Smooth muscle cell (in vitro differentiated cells): Measurements from ENCODE around the gene ADCY4. TPM values are rescaled to one million over a fixed set of nuclear protein-coding genes. Genes with fewer than 3 reads are reported as not detected.

Experiments used
- DNase-seq: peaks from one replicate; lab custom pipeline; 2025; ENCODE audit not compliant: unreplicated experiment; lab: John Stamatoyannopoulos, UW
- H2AFZ ChIP-seq: fragments of 200-600 bp; sonication (generic); 2 replicates; pipeline ENCODE4 v1.6.0; 2016; ENCODE audit warnings: antibody characterized with exemption, low read depth, mild to moderate bottlenecking
- H3F3A ChIP-seq: fragments of 200-600 bp; sonication (generic); 2 replicates; pipeline ENCODE4 v1.6.0; 2017; ENCODE audit warnings: antibody characterized with exemption, low read depth
- H3K27ac ChIP-seq: fragments of 200-600 bp; sonication (generic); 2 replicates; pipeline ENCODE4 v1.5.1; 2016; ENCODE audit warnings: low read depth, mild to moderate bottlenecking
- H3K27me3 ChIP-seq: fragments of 200-600 bp; sonication (generic); 2 replicates; pipeline ENCODE4 v1.6.1; 2016; ENCODE audit warnings: low read depth, mild to moderate bottlenecking
- H3K36me3 ChIP-seq: fragments of 200-600 bp; sonication (generic); 2 replicates; pipeline ENCODE4 v1.5.1; 2016; ENCODE audit warnings: low read depth
- H3K4me1 ChIP-seq: fragments of 200-600 bp; sonication (generic); 2 replicates; pipeline ENCODE4 v1.5.1; 2016; ENCODE audit warnings: low read depth
- H3K4me2 ChIP-seq: fragments of 200-600 bp; sonication (generic); 2 replicates; pipeline ENCODE4 v1.6.0; 2016; ENCODE audit warnings: mild to moderate bottlenecking
- H3K4me3 ChIP-seq: fragments of 200-600 bp; sonication (generic); 2 replicates; pipeline ENCODE4 v1.5.1; 2016; ENCODE audit warnings: mild to moderate bottlenecking
- H3K79me2 ChIP-seq: fragments of 200-600 bp; sonication (generic); 2 replicates; pipeline ENCODE4 v1.6.0; 2016; ENCODE audit warnings: low read depth, mild to moderate bottlenecking
- H3K9ac ChIP-seq: fragments of 200-600 bp; sonication (generic); 2 replicates; pipeline ENCODE4 v1.6.0; 2016; ENCODE audit warnings: low read depth
- H3K9me3 ChIP-seq: fragments of 200-600 bp; sonication (generic); replicated peaks from 2 replicates; pipeline ENCODE4 v1.5.1; 2016; ENCODE audit warnings: low read depth
- H4K20me1 ChIP-seq: fragments of 200-600 bp; sonication (generic); 2 replicates; pipeline ENCODE4 v1.6.0; 2016; ENCODE audit warnings: low read depth
- CTCF ChIP-seq: fragments of 200-600 bp; sonication (generic); IDR thresholded peaks from 2 replicates; pipeline ENCODE4 v1.5.1; 2017; ENCODE audit warnings: borderline replicate concordance, mild to moderate bottlenecking, antibody characterized with exemption; ENCODE audit not compliant: insufficient read depth, poor library complexity, severe bottlenecking
- WGBS: methylation state at CpG from one replicate; pipeline ENCODE4 v1.1.7; 2016; ENCODE audit warnings: low lambda C conversion rate; 5-methylcytosine and 5-hydroxymethylcytosine counted together
- polyA plus RNA-seq: library from polyadenylated mRNA; unstranded; fragments of >200 nt; fragmentation: Nextera tagmentation; extraction: Ambion mirVana; gene quantifications from 2 replicates; pipeline ENCODE4 v1.2.1, GENCODE V29; 2016
- total RNA-seq: library from RNA; depleted of rRNA; stranded (reverse); fragments of >200 nt; gene quantifications from 2 replicates; pipeline ENCODE4 v1.2.3, GENCODE V29; 2014

ADCY4 gene
- total and polyA plus RNA-seq, 2 experiments from 2014 or later, result 0.13 TPM; not detected in 1

- no peak overlapping the region for H3K27ac ChIP-seq
- H3K27me3 ChIP-seq, result no peaks in the 10 kb centered on the region
- no peak overlapping the region for H3K4me2 ChIP-seq
- H3K36me3 ChIP-seq, result no peaks in the 10 kb centered on the region
- H3K9ac ChIP-seq, result no peak overlapping the region
- no peaks in the 10 kb centered on the region for H3F3A ChIP-seq
- no peak for DNase-seq
- H3K4me1 ChIP-seq, result no peaks in the 10 kb centered on the region
- H3K4me3 ChIP-seq, result no peak overlapping the region
- TF ChIP-seq CTCF, result no peak
- WGBS, result 97% methylated on average over 2 of the region's 2 CpGs
- no peak overlapping the region for H2AFZ ChIP-seq
- H3K9me3 ChIP-seq, result no peaks in the 10 kb centered on the region
- H3K79me2 ChIP-seq, result no peaks in the 10 kb centered on the region
- no peaks in the 10 kb centered on the region for H4K20me1 ChIP-seq
Observed at GRCh38 chr14:24313913-24314312, 21.0 kb downstream of the ADCY4 start.

- no peaks in the 10 kb centered on the region for H3K9me3 ChIP-seq
- H3K27me3 ChIP-seq, result no peaks in the 10 kb centered on the region
- H3K79me2 ChIP-seq, result no peaks in the 10 kb centered on the region
- TF ChIP-seq CTCF, result no peak
- H3K9ac ChIP-seq, result no peak overlapping the region
- H3K4me3 ChIP-seq, result no peak overlapping the region
- H3K4me1 ChIP-seq, result no peaks in the 10 kb centered on the region
- no peak overlapping the region for H3K27ac ChIP-seq
- H2AFZ ChIP-seq, result no peak overlapping the region
- DNase-seq, result no peak
- no peak overlapping the region for H3K4me2 ChIP-seq
- H3K36me3 ChIP-seq, result no peaks in the 10 kb centered on the region
- WGBS, result 96% methylated on average over 9 of the region's 9 CpGs
- no peaks in the 10 kb centered on the region for H3F3A ChIP-seq
- no peaks in the 10 kb centered on the region for H4K20me1 ChIP-seq
Observed at GRCh38 chr14:24312736-24313507, 21.9 kb downstream of the ADCY4 start.

- H3K79me2 ChIP-seq, result no peaks in the 10 kb centered on the region
- no peaks in the 10 kb centered on the region for H3K27me3 ChIP-seq
- no peak overlapping the region for H3K9ac ChIP-seq
- no peak overlapping the region for H3K4me3 ChIP-seq
- H2AFZ ChIP-seq, result no peak overlapping the region
- no peaks in the 10 kb centered on the region for H3F3A ChIP-seq
- H4K20me1 ChIP-seq, result no peaks in the 10 kb centered on the region
- no peak overlapping the region for H3K27ac ChIP-seq
- DNase-seq, result no peak
- whole genome bisulfite sequencing, result 100% methylated on average over 1 of the region's 1 CpG
- H3K9me3 ChIP-seq, result no peaks in the 10 kb centered on the region
- no peaks in the 10 kb centered on the region for H3K4me1 ChIP-seq
- no peak for TF ChIP-seq CTCF
- no peak overlapping the region for H3K4me2 ChIP-seq
- H3K36me3 ChIP-seq, result no peaks in the 10 kb centered on the region
Observed at GRCh38 chr14:24311837-24312615, 22.8 kb downstream of the ADCY4 start.
